B cell (primary cell): ENCODE measurements around the gene SPECC1L. TPM values are rescaled to one million over a fixed set of nuclear protein-coding genes. Genes with fewer than 3 reads are reported as not detected.

Experiments
- ATAC-seq: fragments of 200-7000 bp; cut with Tn5 transposase; one replicate; pipeline ENCODE4 v1.10.0; 2021; ENCODE audit warnings: low read depth, mild to moderate bottlenecking, moderate number of reproducible peaks, moderate library complexity
- CTCF ChIA-PET: fragments of 350-600 bp; sonication (Branson Sonifier 250); formaldehyde crosslinking; loops from one replicate; lab custom pipeline; 2021; ENCODE audit warnings: antibody characterized with exemption, inconsistent platforms; lab: Charles Lee
- POLR2A ChIA-PET: fragments of 350-600 bp; sonication (Branson Sonifier 250); formaldehyde crosslinking; loops from one replicate; lab custom pipeline; 2021; ENCODE audit warnings: antibody characterized with exemption; lab: Charles Lee
- DNase-seq: peaks from one replicate; pipeline ENCODE4 v3.0.0; 2013
- H2AFZ ChIP-seq: 2 replicates; pipeline ENCODE4 v1.6.1; 2012; ENCODE audit warnings: mild to moderate bottlenecking, low read depth, low read length; ENCODE audit not compliant: insufficient read depth, poor library complexity, severe bottlenecking
- H3K27ac ChIP-seq, 2 donors: 1 replicate in 1 of 2; 2 replicates in 1 of 2; pipeline ENCODE4 v1.5.1; 2012 to 2013; ENCODE audit warnings: low read length in 2 of 2, mild to moderate bottlenecking in 2 of 2, moderate library complexity in 1 of 2
- H3K27me3 ChIP-seq, 4 experiments: fragments of 200-600 bp in 1 of 4; sonication (generic) in 1 of 4; replicated peaks in 1 of 4; 1 replicate in 2 of 4; 2 replicates in 2 of 4; pipeline versions ENCODE4 v1.6.1 to v1.7.0; 2013 to 2016; ENCODE audit warnings: low read length in 3 of 4, mild to moderate bottlenecking in 2 of 4, mixed read lengths in 1 of 4, moderate library complexity in 1 of 4; ENCODE audit not compliant: insufficient read depth in 4 of 4, control insufficient read depth in 3 of 4; ENCODE audit errors: control extremely low read depth in 1 of 4
- H3K36me3 ChIP-seq, 2 experiments: replicated peaks in 1 of 2; 1 replicate in 1 of 2; 2 replicates in 1 of 2; pipeline versions ENCODE4 v1.6.1 to v1.7.1; 2013; ENCODE audit warnings: low read length in 1 of 2; ENCODE audit not compliant: insufficient read depth in 2 of 2, control insufficient read depth in 1 of 2; ENCODE audit errors: control extremely low read depth in 1 of 2, extremely low read depth in 1 of 2
- H3K4me1 ChIP-seq, 2 donors: fragments of 200-600 bp in 1 of 2; sonication (generic) in 1 of 2; 1 replicate in 1 of 2; 2 replicates in 1 of 2; pipeline versions ENCODE4 v1.5.1 to v1.6.1; 2013 to 2017; ENCODE audit warnings: low read length in 2 of 2; ENCODE audit not compliant: control insufficient read depth in 2 of 2, insufficient read depth in 2 of 2
- H3K4me2 ChIP-seq: replicated peaks from 2 replicates; pipeline ENCODE3; 2012; ENCODE audit warnings: mild to moderate bottlenecking, low read depth, low read length; ENCODE audit not compliant: poor library complexity, severe bottlenecking
- H3K4me3 ChIP-seq, 5 experiments: fragments of 200-600 bp in 1 of 5; sonication (generic) in 1 of 5; 1 replicate in 3 of 5; 2 replicates in 2 of 5; pipeline versions ENCODE4 v1.5.1 to v1.7.0; 2011 to 2016; ENCODE audit warnings: low read length in 4 of 5, mild to moderate bottlenecking in 4 of 5, low read depth in 2 of 5, control low read depth in 1 of 5, moderate library complexity in 1 of 5; ENCODE audit not compliant: insufficient read depth in 1 of 5; ENCODE audit errors: control extremely low read depth in 1 of 5, extremely low read depth in 1 of 5
- H3K79me2 ChIP-seq: fragments of 200-600 bp; sonication (generic); one replicate; pipeline ENCODE4 v1.6.0; 2016; ENCODE audit warnings: low read length; ENCODE audit not compliant: control insufficient read depth, insufficient read depth
- H3K9ac ChIP-seq: fragments of 200-600 bp; sonication (generic); 2 replicates; pipeline ENCODE4 v1.6.1; 2017; ENCODE audit warnings: mild to moderate bottlenecking, low read length, moderate library complexity
- H3K9me3 ChIP-seq, 3 donors: one replicate each; pipeline versions ENCODE4 v1.6.1 to v1.7.1; 2013; ENCODE audit warnings: low read length in 2 of 3; ENCODE audit not compliant: control insufficient read depth in 2 of 3, insufficient read depth in 1 of 3; ENCODE audit errors: control extremely low read depth in 1 of 3
- H4K20me1 ChIP-seq: 2 replicates; pipeline ENCODE4 v1.6.0; 2012; ENCODE audit warnings: mild to moderate bottlenecking, low read length; ENCODE audit not compliant: insufficient read depth, control insufficient read depth, poor library complexity, severe bottlenecking
- H3K27ac Mint-ChIP-seq: one replicate; pipeline ENCODE4 v1.8.0; 2021; ENCODE audit warnings: mixed read lengths
- H3K27me3 Mint-ChIP-seq: one replicate; pipeline ENCODE4 v1.8.0; 2021; ENCODE audit warnings: mixed read lengths
- H3K4me1 Mint-ChIP-seq: one replicate; pipeline ENCODE4 v1.8.0; 2021; ENCODE audit warnings: mixed read lengths
- H3K4me3 Mint-ChIP-seq: one replicate; pipeline ENCODE4 v1.8.0; 2021; ENCODE audit warnings: mixed read lengths
- H3K9me3 Mint-ChIP-seq: one replicate; pipeline ENCODE4 v1.8.0; 2022; ENCODE audit warnings: mixed read lengths; ENCODE audit not compliant: insufficient read depth
- CTCF ChIP-seq: fragments of 200-600 bp; IDR thresholded peaks from one replicate; pipeline ENCODE4 v1.8.0; 2022; ENCODE audit warnings: antibody characterized with exemption, mild to moderate bottlenecking
- EZH2 ChIP-seq: IDR thresholded peaks from 2 replicates; pipeline ENCODE4 v1.6.1; 2012; ENCODE audit warnings: borderline replicate concordance, low read depth, mild to moderate bottlenecking, moderate library complexity, low read length; ENCODE audit not compliant: insufficient read depth, poor library complexity, severe bottlenecking
- WGBS: methylation state at CpG from one replicate; pipeline ENCODE4 v1.1.5; 2013; ENCODE audit warnings: missing lambda C conversion rate; ENCODE audit not compliant: insufficient coverage; 5-methylcytosine and 5-hydroxymethylcytosine counted together
- intact Hi-C: fragments of 100-400 bp; cut with micrococcal nuclease; formaldehyde crosslinking; loops from one replicate; pipeline ENCODE4 v1.10.0; 2022
- polyA plus RNA-seq: library from polyadenylated mRNA; depleted of rRNA; stranded (reverse); fragments of >200 nt; gene quantifications from 2 replicates; pipeline ENCODE4 v1.2.3, GENCODE V29; 2012
- total RNA-seq, 2 donors: library from RNA; stranded (reverse); fragments of 120-200 nt in 1 of 2; gene quantifications; 1 replicate in 1 of 2; 2 replicates in 1 of 2; pipeline versions ENCODE4 v1.2.3 to v1.2.4, GENCODE V29; 2013 to 2022

The SPECC1L gene
- total and polyA plus RNA-seq, 2 donors (not counting 1 experiment from before 2014, with no cell fraction given) = 14.4 to 85.3 TPM

GRCh38 chr22:24282401-24282800 is 11.8 kb downstream of the SPECC1L start:
- CTCF ChIA-PET = interaction anchor here (0.6 kb wide), 1 partner anchor 896 kb away, joined by 3 read pairs; no protein-coding TSS in a partner anchor
- no peaks in the 10 kb centered on the region for H3K27me3 Mint-ChIP-seq
- H3K4me2 ChIP-seq = no peak overlapping the region
- POLR2A ChIA-PET = no interaction called here
- no peak overlapping the region for H2AFZ ChIP-seq
- intact Hi-C loops = no loop called here
- H3K4me1 ChIP-seq = peaks cover 4% of the 10 kb centered on the region in 2 donors
- H3K79me2 ChIP-seq = peaks cover 71% of the 10 kb centered on the region
- no peaks in the 10 kb centered on the region for H3K27me3 ChIP-seq
- H3K9me3 Mint-ChIP-seq = no peaks in the 10 kb centered on the region
- no peak overlapping the region for H3K9ac ChIP-seq
- ATAC-seq (no peak), DNase-seq (no peak)
- WGBS = 83% methylated on average over 2 of the region's 2 CpGs
- H3K4me1 Mint-ChIP-seq = peaks cover 38% of the 10 kb centered on the region
- H3K27ac ChIP-seq = no peak overlapping the region
- no peak overlapping the region for H3K27ac Mint-ChIP-seq
- H3K4me3 Mint-ChIP-seq = no peak overlapping the region
- peaks cover 25% of the 10 kb centered on the region for H4K20me1 ChIP-seq
- H3K36me3 ChIP-seq = peaks cover 0 to 3% of the 10 kb centered on the region in 2 experiments
- no peaks in the 10 kb centered on the region for H3K9me3 ChIP-seq
- TF ChIP-seq CTCF (no peak), EZH2 (no peak)
- no peak overlapping the region for H3K4me3 ChIP-seq

GRCh38 chr22:24284747-24285203 is 14.1 kb downstream of the SPECC1L start:
- Mint-ChIP-seq H3K9me3 (no peaks in the 10 kb centered on the region), H3K27ac (no peak overlapping the region), H3K4me1 (peaks cover 48% of the 10 kb centered on the region), H3K4me3 (no peak overlapping the region), H3K27me3 (no peaks in the 10 kb centered on the region)
- POLR2A ChIA-PET = no interaction called here
- ATAC-seq (no peak), DNase-seq (no peak)
- no peak overlapping the region for H2AFZ ChIP-seq
- TF ChIP-seq CTCF = no peak
- TF ChIP-seq EZH2 = no peak
- CTCF ChIA-PET = no interaction called here
- peaks cover 0 to 3% of the 10 kb centered on the region in 2 experiments for H3K36me3 ChIP-seq
- H3K4me2 ChIP-seq = no peak overlapping the region
- intact Hi-C loops = no loop called here
- peaks cover 26% of the 10 kb centered on the region for H4K20me1 ChIP-seq
- no peaks in the 10 kb centered on the region for H3K27me3 ChIP-seq
- no peak overlapping the region for H3K4me3 ChIP-seq
- peaks cover 6% of the 10 kb centered on the region in 2 donors for H3K4me1 ChIP-seq
- no peak overlapping the region for H3K27ac ChIP-seq
- no peak overlapping the region for H3K9ac ChIP-seq
- H3K79me2 ChIP-seq = peaks cover 81% of the 10 kb centered on the region
- H3K9me3 ChIP-seq = no peaks in the 10 kb centered on the region
- 46% methylated on average over 2 of the region's 2 CpGs for WGBS
